HUES48 (cell line): ENCODE data around the gene LRRTM3.

Experiments used
- H3K27ac ChIP-seq: one replicate; pipeline ENCODE4 v1.7.0; 2013; ENCODE audit warnings: low read depth, low read length, inconsistent platforms
- H3K27me3 ChIP-seq: 2 replicates; pipeline ENCODE4 v1.6.1; 2013; ENCODE audit warnings: mild to moderate bottlenecking, low read length; ENCODE audit not compliant: control insufficient read depth, insufficient read depth
- H3K36me3 ChIP-seq: 2 replicates; pipeline ENCODE4 v1.6.1; 2013; ENCODE audit warnings: low read length; ENCODE audit not compliant: control insufficient read depth, insufficient read depth
- H3K4me1 ChIP-seq: 2 replicates; pipeline ENCODE4 v1.6.1; 2013; ENCODE audit warnings: mild to moderate bottlenecking, low read length; ENCODE audit not compliant: control insufficient read depth, insufficient read depth
- H3K4me3 ChIP-seq: 2 replicates; pipeline ENCODE4 v1.5.1; 2013; ENCODE audit warnings: mild to moderate bottlenecking, low read depth, low read length
- H3K9ac ChIP-seq: 2 replicates; pipeline ENCODE4 v1.6.1; 2013; ENCODE audit warnings: mild to moderate bottlenecking, low read depth, low read length, moderate library complexity
- H3K9me3 ChIP-seq: 2 replicates; pipeline ENCODE4 v1.6.1; 2013; ENCODE audit warnings: low read length; ENCODE audit not compliant: control insufficient read depth, insufficient read depth

LRRTM3 gene

GRCh38 chr10:67077376-67077775 lies 151.5 kb downstream of the LRRTM3 start:
- Histone ChIP-seq H3K9ac (no peak overlapping the region), H3K27me3 (no peaks in the 10 kb centered on the region), H3K9me3 (no peaks in the 10 kb centered on the region), H3K4me3 (no peak overlapping the region), H3K36me3 (no peaks in the 10 kb centered on the region), H3K4me1 (no peaks in the 10 kb centered on the region), H3K27ac (no peak overlapping the region)

- Histone ChIP-seq H3K27me3 (no peaks in the 10 kb centered on the region), H3K4me3 (no peak overlapping the region), H3K27ac (no peak overlapping the region), H3K4me1 (no peaks in the 10 kb centered on the region), H3K9ac (no peak overlapping the region), H3K36me3 (no peaks in the 10 kb centered on the region), H3K9me3 (no peaks in the 10 kb centered on the region)
These were observed 153.3 kb downstream of the LRRTM3 start for GRCh38 chr10:67079126-67079525.

GRCh38 chr10:67086327-67087134 lies 160.7 kb downstream of the LRRTM3 start:
- Histone ChIP-seq H3K36me3 (no peaks in the 10 kb centered on the region), H3K4me1 (no peaks in the 10 kb centered on the region), H3K9ac (no peak overlapping the region), H3K27ac (no peak overlapping the region), H3K9me3 (no peaks in the 10 kb centered on the region), H3K4me3 (no peak overlapping the region), H3K27me3 (no peaks in the 10 kb centered on the region)

- Histone ChIP-seq H3K9me3 (no peaks in the 10 kb centered on the region), H3K27me3 (no peaks in the 10 kb centered on the region), H3K4me1 (no peaks in the 10 kb centered on the region), H3K4me3 (no peak overlapping the region), H3K36me3 (no peaks in the 10 kb centered on the region), H3K9ac (no peak overlapping the region), H3K27ac (no peak overlapping the region)
These were observed 161.2 kb downstream of the LRRTM3 start for GRCh38 chr10:67087135-67087425.

- Histone ChIP-seq H3K27ac (no peak overlapping the region), H3K4me3 (no peak overlapping the region), H3K9me3 (no peaks in the 10 kb centered on the region), H3K27me3 (no peaks in the 10 kb centered on the region), H3K36me3 (no peaks in the 10 kb centered on the region), H3K4me1 (no peaks in the 10 kb centered on the region), H3K9ac (no peak overlapping the region)
These were observed 162.2 kb downstream of the LRRTM3 start for GRCh38 chr10:67088036-67088435.

GRCh38 chr10:67095531-67095930 lies 169.7 kb downstream of the LRRTM3 start:
- Histone ChIP-seq H3K9ac (no peak overlapping the region), H3K27me3 (no peaks in the 10 kb centered on the region), H3K9me3 (no peaks in the 10 kb centered on the region), H3K4me3 (no peak overlapping the region), H3K27ac (no peak overlapping the region), H3K36me3 (no peaks in the 10 kb centered on the region), H3K4me1 (peaks cover 31% of the 10 kb centered on the region)

GRCh38 chr10:67098461-67098860 lies 172.6 kb downstream of the LRRTM3 start:
- peak overlapping the region; percentile 10; the same call in 1 of the 2 replicates for H3K9ac ChIP-seq
- no peaks in the 10 kb centered on the region for H3K27me3 ChIP-seq
- H3K27ac ChIP-seq = peak overlapping the region; percentile 61
- peak overlapping the region; percentile 31; the same call in 1 of the 2 replicates for H3K4me3 ChIP-seq
- H3K4me1 ChIP-seq = peaks cover 33% of the 10 kb centered on the region
- H3K36me3 ChIP-seq = no peaks in the 10 kb centered on the region
- H3K9me3 ChIP-seq = no peaks in the 10 kb centered on the region

- H3K4me1 ChIP-seq = peaks cover 33% of the 10 kb centered on the region
- no peak overlapping the region for H3K9ac ChIP-seq
- no peaks in the 10 kb centered on the region for H3K36me3 ChIP-seq
- H3K9me3 ChIP-seq = no peaks in the 10 kb centered on the region
- H3K4me3 ChIP-seq = no peak overlapping the region
- no peak overlapping the region for H3K27ac ChIP-seq
- H3K27me3 ChIP-seq = no peaks in the 10 kb centered on the region
These were observed 175.1 kb downstream of the LRRTM3 start for GRCh38 chr10:67100951-67101350.

- Histone ChIP-seq H3K27me3 (no peaks in the 10 kb centered on the region), H3K36me3 (no peaks in the 10 kb centered on the region), H3K4me1 (no peaks in the 10 kb centered on the region)
These were observed 181.8 kb downstream of the LRRTM3 start for GRCh38 chr10:67107670-67108069.

GRCh38 chr10:67110286-67110685 lies 184.4 kb downstream of the LRRTM3 start:
- no peak overlapping the region for H3K4me3 ChIP-seq
- no peaks in the 10 kb centered on the region for H3K9me3 ChIP-seq
- H3K27me3 ChIP-seq = no peaks in the 10 kb centered on the region
- H3K27ac ChIP-seq = no peak overlapping the region
- H3K36me3 ChIP-seq = no peaks in the 10 kb centered on the region
- H3K9ac ChIP-seq = no peak overlapping the region
- H3K4me1 ChIP-seq = no peaks in the 10 kb centered on the region

More at GRCh38 chr10:67107670-67108069, 181.8 kb downstream of the LRRTM3 start:
- Histone ChIP-seq H3K4me3 (no peak overlapping the region), H3K9ac (no peak overlapping the region), H3K27ac (no peak overlapping the region), H3K9me3 (no peaks in the 10 kb centered on the region)

GRCh38 chr10:67112765-67113164 lies 186.9 kb downstream of the LRRTM3 start:
- H3K36me3 ChIP-seq = no peaks in the 10 kb centered on the region
- no peaks in the 10 kb centered on the region for H3K9me3 ChIP-seq
- no peaks in the 10 kb centered on the region for H3K4me1 ChIP-seq
- no peaks in the 10 kb centered on the region for H3K27me3 ChIP-seq
- no peak overlapping the region for H3K4me3 ChIP-seq
- H3K27ac ChIP-seq = no peak overlapping the region
- H3K9ac ChIP-seq = no peak overlapping the region
